Measurements from ENCODE around the gene CNR2.
"Not testable (repeated sequence)": the region's sequence is repeated elsewhere in the genome, so short reads cannot be mapped to it uniquely, and the experiment has no call there.

The CNR2 gene

DNA sequence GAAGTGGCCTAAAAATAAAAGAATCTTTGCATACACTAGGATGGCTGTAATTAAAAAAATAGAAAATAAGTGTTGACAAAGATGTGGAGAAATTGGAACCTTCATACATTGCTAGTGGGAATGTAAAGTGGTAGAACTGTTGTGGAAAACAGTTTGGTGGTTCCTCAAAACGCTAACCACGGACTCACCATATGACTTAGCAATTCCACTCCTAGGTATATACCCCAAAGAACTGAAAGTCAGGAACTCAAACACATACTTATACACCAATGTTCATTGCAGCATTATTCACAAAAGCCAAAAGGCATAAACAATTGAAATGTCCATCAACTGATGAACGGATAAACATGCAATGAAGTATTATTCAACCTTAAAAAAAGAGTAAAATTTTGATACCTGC is 77.1 kb downstream of the CNR2 start:
- DNase-seq (ENCODE audit: low spot score), result no peak

DNA sequence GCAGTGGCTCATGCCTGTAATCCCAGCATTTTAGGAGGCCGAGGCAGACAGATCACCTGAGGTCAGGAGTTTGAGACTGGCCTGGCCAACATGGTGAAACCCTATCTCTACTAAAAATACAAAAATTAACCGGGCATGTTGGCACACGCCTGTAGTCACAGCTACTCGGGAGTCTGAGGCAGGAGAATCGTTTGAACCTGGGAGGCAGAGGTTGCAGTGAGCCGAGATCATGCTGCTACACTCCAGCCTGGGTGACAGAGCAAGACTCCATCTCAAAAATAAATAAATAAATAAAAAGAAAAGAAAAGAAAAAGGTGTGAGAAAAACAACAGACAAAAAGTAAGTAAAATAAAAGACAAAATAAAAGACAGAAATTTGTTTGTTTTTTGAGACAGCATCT is 79.0 kb downstream of the CNR2 start:
- DNase-seq (ENCODE audit: low spot score), result not testable (repeated sequence)

DNA sequence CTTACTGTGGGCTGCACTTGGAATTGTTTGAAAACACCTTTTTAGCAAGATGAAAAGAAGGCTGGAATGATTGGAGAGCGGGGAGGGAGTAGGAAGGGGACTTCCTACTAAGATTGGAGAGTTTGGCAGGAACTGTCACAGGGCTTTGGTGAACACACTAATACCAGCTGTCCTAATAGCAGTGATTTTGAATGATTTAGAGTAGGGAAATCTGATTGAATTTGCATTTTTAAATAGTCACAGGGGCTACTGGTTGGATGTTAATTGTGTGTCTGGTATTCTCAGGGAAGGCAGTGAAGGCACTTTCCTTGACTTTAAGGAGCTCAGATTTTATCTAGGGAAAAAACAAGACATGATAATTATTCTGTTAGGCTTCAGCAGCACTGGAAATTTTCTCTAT is 85.4 kb downstream of the CNR2 start:
- no peak for DNase-seq (ENCODE audit: low spot score)

DNA sequence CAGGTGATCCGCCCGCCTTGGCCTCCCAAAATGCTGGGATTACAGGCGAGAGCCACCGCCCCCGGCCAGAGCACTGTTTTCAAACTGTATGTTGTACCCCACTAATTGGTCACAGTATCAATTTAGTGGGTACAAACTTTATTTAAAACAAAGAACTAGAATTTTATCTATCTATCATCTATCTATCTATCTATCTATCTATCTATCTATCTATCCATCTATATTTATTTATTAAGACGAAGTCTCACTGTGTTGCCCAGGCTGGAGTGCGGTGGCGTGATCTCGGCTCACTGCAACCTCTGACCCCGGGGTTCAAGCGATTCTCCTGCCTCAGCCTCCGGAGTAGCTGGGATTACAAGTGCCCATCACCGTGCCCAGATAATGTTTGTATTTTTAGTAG is 86.6 kb downstream of the CNR2 start:
- not testable (repeated sequence) for DNase-seq (ENCODE audit: low spot score)

DNA sequence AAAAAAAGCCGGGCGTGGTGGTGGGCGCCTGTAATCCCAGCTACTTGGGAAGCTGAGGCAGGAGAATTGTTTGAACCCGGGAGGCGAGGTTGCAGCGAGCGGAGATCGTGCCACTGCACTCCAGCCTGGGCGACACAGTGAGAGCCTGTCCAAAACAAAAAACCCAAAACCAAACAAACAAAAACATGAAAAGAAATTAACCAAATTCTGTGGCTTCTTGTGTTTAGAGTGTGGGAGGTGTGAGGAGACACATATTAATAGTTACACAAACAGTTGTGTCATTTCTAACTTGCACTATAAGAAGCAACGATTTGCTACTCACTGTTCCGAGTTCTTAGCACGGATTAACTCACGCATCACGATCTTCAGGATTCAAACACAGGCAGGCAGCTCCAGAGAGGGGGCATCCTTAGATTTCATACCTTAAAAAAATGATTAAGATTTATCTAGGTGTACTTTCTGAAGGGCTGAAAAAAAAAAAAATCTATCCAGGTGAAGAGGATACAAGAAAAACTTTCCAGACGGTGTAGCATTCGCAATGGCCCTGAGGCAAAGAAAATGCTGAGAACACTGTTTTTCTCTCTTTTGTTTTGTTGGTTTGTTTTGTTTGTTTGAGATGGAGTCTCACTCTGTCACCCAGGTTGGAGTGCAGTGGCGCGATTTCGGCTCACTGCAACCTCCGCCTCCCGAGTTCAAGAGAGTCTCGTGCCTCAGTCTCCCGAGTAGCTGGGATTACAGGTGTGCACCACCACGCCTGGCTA is 87.2 kb downstream of the CNR2 start:
- DNase-seq (ENCODE audit: low spot score), result no peak

DNA sequence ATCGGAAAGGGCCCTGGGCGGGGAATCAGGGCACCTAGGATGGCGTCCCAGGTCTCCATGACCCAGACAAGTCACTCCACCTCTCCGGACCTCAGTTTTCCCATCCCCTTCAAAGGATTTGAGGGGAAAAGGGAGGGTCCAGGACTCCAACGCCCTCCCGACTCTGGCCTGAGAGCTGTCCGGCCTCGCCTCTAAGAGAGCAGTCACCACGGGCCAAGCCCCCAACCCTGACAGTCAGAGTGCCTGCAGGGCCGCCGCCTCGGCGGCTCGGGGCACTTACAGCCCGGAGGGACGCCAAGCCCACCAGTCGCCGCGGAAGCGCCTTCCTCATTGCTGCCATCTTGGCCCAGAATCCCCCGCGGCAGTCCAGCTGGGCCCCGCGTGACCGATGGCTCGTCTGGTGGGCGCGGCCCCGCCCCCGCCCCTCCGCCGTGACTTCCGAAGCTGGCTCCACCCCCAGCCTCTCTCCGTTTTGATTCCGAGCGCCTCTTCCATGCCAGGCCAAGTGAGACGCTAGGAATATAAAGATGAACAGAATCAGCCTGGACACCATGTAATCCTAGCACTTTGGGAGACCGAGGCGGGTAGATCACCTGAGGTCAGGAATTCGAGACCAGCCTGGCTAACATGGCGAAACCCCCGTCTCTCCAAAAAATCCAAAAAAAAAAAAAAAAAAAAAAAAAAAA is 87.9 kb downstream of the CNR2 start, which contains the start of gene HMGCL:
TSS of gene HMGCL (minus strand) at position 354 of the 686 bp plus-strand sequence. CDS start at position 340, 14 bp downstream.
- DNase-seq (ENCODE audit: low spot score), result peak; percentile 91

DNA sequence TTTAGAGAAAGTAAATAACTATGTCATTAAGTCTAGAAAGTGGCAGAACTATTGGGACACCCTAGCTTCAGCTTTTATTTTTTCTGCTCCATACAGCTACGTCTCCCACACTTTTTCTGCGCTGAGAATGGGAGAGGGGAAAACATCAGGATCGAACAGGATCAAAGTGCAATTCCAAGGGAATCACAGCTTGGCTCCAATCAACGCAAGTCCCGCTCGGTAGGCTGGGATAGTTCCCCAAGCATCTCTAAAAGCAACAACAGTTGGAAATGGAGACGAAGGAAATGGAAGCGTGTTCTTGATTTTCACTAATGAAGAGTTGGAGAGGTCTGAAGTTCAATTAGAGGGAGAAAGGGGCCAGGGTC is 88.5 kb downstream of the CNR2 start:
- DNase-seq (ENCODE audit: low spot score), result no peak

DNA sequence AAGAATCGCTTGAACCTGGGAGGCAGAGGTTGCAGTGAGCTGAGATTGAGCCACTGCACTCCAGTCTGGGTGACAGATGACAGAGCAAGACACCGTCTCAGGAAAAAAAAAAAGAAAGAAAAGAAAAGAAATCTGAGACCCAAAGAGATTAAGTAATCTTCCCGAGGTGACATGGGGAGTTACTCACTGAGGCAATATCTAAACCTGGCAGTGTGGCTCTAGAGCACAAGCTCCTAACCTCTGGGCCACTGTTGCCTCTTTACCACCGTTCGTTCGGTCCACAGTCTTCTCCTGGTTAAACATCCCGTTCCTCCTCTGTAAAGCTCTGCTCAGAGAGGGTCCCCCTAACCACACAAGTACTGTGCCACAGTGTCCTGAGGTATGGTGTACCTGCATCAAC is 89.4 kb downstream of the CNR2 start:
- no peak for DNase-seq (ENCODE audit: low spot score)
